Peyer's patch (tissue), 4 donors: ENCODE results near the gene SRGAP1. TPM values are rescaled to one million over a fixed set of nuclear protein-coding genes. Genes with fewer than 3 reads are reported as not detected.

Source experiments
- DNase-seq, 3 donors: peaks; one replicate each; pipeline ENCODE4 v3.0.0-alpha.2; 2017 to 2019
- H3K27ac ChIP-seq, 4 donors: fragments of 200-600 bp; sonication (generic); one replicate each; pipeline ENCODE4 v1.5.1; 2016 to 2019
- H3K27me3 ChIP-seq, 2 donors: fragments of 200-600 bp; sonication (generic); one replicate each; pipeline ENCODE4 v1.5.1; 2019
- H3K36me3 ChIP-seq, 3 donors: fragments of 200-600 bp; sonication (generic); one replicate each; pipeline ENCODE4 v1.5.1; 2016 to 2019
- H3K4me1 ChIP-seq, 4 donors: fragments of 200-600 bp; sonication (generic); one replicate each; pipeline ENCODE4 v1.5.1; 2016 to 2019
- H3K4me3 ChIP-seq, 4 donors: fragments of 200-600 bp; sonication (generic); 1 replicate in 3 of 4; 2 replicates in 1 of 4; pipeline ENCODE4 v1.5.1; 2016 to 2019; ENCODE audit warnings: mild to moderate bottlenecking in 1 of 4
- H3K9me3 ChIP-seq, 4 donors: fragments of 200-600 bp; sonication (generic); one replicate each; pipeline ENCODE4 v1.5.1; 2016 to 2019; ENCODE audit warnings: mild to moderate bottlenecking in 1 of 4
- POLR2A ChIP-seq, 2 donors: fragments of 450-650 bp; IDR thresholded peaks; one replicate each; pipeline ENCODE4 v1.5.1; 2017; ENCODE audit warnings: antibody characterized with exemption in 2 of 2, mild to moderate bottlenecking in 2 of 2, moderate library complexity in 2 of 2
- total RNA-seq, 4 donors: library from RNA; depleted of rRNA; stranded (reverse); fragments of >200 nt; gene quantifications; one replicate each; pipeline ENCODE4 v1.1.0, GENCODE V29; 2016
- TF ChIP-seq, protein P1 (sequence below), 6 experiments: fragments of 450-650 bp in 4 of 6; fragments of 200-600 bp in 2 of 6; sonication (generic) in 1 of 6; IDR thresholded peaks; one replicate each; pipeline ENCODE4 v1.5.1; 2017 to 2019; ENCODE audit warnings: antibody characterized with exemption in 6 of 6, mild to moderate bottlenecking in 3 of 6, moderate library complexity in 1 of 6

The SRGAP1 gene
- total RNA-seq, 4 donors from 2014 or later, result 5.8 to 92.4 (median 16.4) TPM

GRCh38 chr12:63893170-63893569 lies 48.7 kb downstream of the SRGAP1 start:
- no peaks in the 10 kb centered on the region for H3K9me3 ChIP-seq
- no peak overlapping the region for H3K4me3 ChIP-seq
- H3K4me1 ChIP-seq, result peaks cover 0 to 10% (median 0%) of the 10 kb centered on the region in 4 donors
- no peaks in the 10 kb centered on the region for H3K36me3 ChIP-seq
- no peaks in the 10 kb centered on the region for H3K27me3 ChIP-seq
- H3K27ac ChIP-seq, result no peak overlapping the region
- DNase-seq, result no peak
- TF ChIP-seq POLR2A (IDR thresholded peaks at IDR 0.05), result no peak
- TF ChIP-seq, protein P1, sequence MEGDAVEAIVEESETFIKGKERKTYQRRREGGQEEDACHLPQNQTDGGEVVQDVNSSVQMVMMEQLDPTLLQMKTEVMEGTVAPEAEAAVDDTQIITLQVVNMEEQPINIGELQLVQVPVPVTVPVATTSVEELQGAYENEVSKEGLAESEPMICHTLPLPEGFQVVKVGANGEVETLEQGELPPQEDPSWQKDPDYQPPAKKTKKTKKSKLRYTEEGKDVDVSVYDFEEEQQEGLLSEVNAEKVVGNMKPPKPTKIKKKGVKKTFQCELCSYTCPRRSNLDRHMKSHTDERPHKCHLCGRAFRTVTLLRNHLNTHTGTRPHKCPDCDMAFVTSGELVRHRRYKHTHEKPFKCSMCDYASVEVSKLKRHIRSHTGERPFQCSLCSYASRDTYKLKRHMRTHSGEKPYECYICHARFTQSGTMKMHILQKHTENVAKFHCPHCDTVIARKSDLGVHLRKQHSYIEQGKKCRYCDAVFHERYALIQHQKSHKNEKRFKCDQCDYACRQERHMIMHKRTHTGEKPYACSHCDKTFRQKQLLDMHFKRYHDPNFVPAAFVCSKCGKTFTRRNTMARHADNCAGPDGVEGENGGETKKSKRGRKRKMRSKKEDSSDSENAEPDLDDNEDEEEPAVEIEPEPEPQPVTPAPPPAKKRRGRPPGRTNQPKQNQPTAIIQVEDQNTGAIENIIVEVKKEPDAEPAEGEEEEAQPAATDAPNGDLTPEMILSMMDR (IDR thresholded peaks at IDR 0.05), result no peak

- H3K4me3 ChIP-seq, result no peak overlapping the region
- TF ChIP-seq, protein P1 (IDR thresholded peaks at IDR 0.05), result no peak
- TF ChIP-seq POLR2A (IDR thresholded peaks at IDR 0.05), result no peak
- no peak for DNase-seq
- peaks cover 0 to 5% (median 0%) of the 10 kb centered on the region in 4 donors for H3K4me1 ChIP-seq
- H3K27me3 ChIP-seq, result no peaks in the 10 kb centered on the region
- H3K9me3 ChIP-seq, result no peaks in the 10 kb centered on the region
- H3K27ac ChIP-seq, result no peak overlapping the region
- no peaks in the 10 kb centered on the region for H3K36me3 ChIP-seq
Observed at GRCh38 chr12:63894132-63894531, 49.6 kb downstream of the SRGAP1 start.

GRCh38 chr12:63895841-63896240 lies 51.3 kb downstream of the SRGAP1 start:
- Histone ChIP-seq H3K27me3 (no peaks in the 10 kb centered on the region), H3K4me1 (no peaks in the 10 kb centered on the region), H3K36me3 (no peaks in the 10 kb centered on the region), H3K27ac (no peak overlapping the region), H3K9me3 (no peaks in the 10 kb centered on the region), H3K4me3 (no peak overlapping the region)
- DNase-seq, result no peak
- TF ChIP-seq, protein P1 (IDR thresholded peaks at IDR 0.05), result no peak
- TF ChIP-seq POLR2A (IDR thresholded peaks at IDR 0.05), result no peak

GRCh38 chr12:63897931-63898330 lies 53.4 kb downstream of the SRGAP1 start:
- H3K4me3 ChIP-seq, result no peak overlapping the region
- no peak for DNase-seq
- no peaks in the 10 kb centered on the region for H3K36me3 ChIP-seq
- no peaks in the 10 kb centered on the region for H3K4me1 ChIP-seq
- no peaks in the 10 kb centered on the region for H3K27me3 ChIP-seq
- H3K9me3 ChIP-seq, result no peaks in the 10 kb centered on the region
- H3K27ac ChIP-seq, result no peak overlapping the region
- TF ChIP-seq POLR2A (IDR thresholded peaks at IDR 0.05), result no peak
- TF ChIP-seq, protein P1 (IDR thresholded peaks at IDR 0.05), result no peak

DNA sequence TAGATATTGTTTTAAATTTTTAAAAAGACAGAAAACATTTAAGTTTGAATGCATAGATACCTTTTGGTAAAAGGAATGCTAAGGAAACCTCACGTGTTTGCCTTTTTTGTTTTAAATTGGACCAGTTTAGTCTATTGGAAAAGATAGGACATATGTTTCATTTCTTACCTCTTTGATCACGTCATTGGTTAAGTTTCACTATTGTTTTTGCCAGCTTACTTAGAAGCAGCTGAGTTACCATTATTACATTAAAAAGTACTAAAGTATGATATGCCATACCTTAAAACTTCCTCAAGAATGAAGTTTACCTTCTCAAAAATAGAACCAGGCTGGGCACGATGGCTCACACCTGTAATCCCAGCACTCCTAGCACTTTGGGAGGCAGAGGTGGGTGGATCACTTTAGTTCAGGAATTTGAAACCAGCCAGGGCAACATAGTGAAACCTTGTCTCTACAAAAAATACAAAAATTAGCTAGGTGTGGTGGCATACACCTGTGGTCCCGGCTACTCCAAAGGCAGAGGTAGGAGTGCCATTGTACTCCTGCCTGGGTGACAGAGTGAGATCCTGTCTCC lies 54.4 kb downstream of the SRGAP1 start:
- Histone ChIP-seq H3K36me3 (no peaks in the 10 kb centered on the region), H3K4me3 (no peak overlapping the region), H3K4me1 (no peaks in the 10 kb centered on the region), H3K27ac (no peak overlapping the region), H3K9me3 (no peaks in the 10 kb centered on the region), H3K27me3 (no peaks in the 10 kb centered on the region)
- no peak for DNase-seq
- no peak for TF ChIP-seq POLR2A (IDR thresholded peaks at IDR 0.05)
- TF ChIP-seq, protein P1 (IDR thresholded peaks at IDR 0.05), result no peak

DNA sequence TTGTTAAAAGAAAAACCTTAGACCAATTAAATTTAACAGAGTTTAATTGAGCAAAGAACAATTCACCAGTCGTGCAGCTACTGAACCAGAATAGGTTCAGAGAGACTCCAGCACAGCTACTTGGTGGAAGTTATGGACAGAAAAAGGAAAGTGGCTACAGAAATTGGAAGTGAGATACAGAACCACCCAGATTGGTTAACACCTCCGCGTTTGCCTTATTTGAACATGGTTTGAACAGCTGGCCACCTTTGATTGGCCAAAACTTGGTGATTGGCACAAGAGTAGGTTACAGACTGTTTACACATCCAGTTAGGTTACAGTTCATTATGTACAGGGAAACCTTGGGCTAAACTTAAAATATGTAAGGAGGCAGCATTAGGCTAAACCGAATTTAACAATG lies 54.9 kb downstream of the SRGAP1 start:
- Histone ChIP-seq H3K36me3 (no peaks in the 10 kb centered on the region), H3K27ac (no peak overlapping the region), H3K4me1 (no peaks in the 10 kb centered on the region), H3K27me3 (no peaks in the 10 kb centered on the region), H3K9me3 (no peaks in the 10 kb centered on the region), H3K4me3 (no peak overlapping the region)
- no peak for TF ChIP-seq POLR2A (IDR thresholded peaks at IDR 0.05)
- TF ChIP-seq, protein P1 (IDR thresholded peaks at IDR 0.05), result no peak
- DNase-seq, result no peak
